Lower leg skin (tissue), 3 donors: ENCODE data around the gene SORCS2.

Experiments used
- CTCF ChIP-seq, 3 donors: fragments of 450-650 bp; IDR thresholded peaks; one replicate each; pipeline ENCODE4 v1.5.1; 2016; ENCODE audit warnings: antibody characterized with exemption in 3 of 3, mild to moderate bottlenecking in 3 of 3, moderate library complexity in 2 of 3
- POLR2A ChIP-seq, 2 donors: fragments of 450-650 bp; IDR thresholded peaks; one replicate each; pipeline ENCODE4 v1.6.1; 2016 to 2017; ENCODE audit warnings: antibody characterized with exemption in 2 of 2, mild to moderate bottlenecking in 1 of 2, moderate library complexity in 1 of 2

GRCh38 chr4:7362341-7362740, 170.0 kb downstream of the SORCS2 start:
- no peak for TF ChIP-seq POLR2A (IDR thresholded peaks at IDR 0.05)
- no peak for TF ChIP-seq CTCF (IDR thresholded peaks at IDR 0.05)
